HEK293T (cell line): ENCODE measurements around the gene SERPINA12.

Source experiments
- ELF4 ChIP-seq: fragments of 450-650 bp; IDR thresholded peaks from 2 replicates; pipeline ENCODE4 v1.6.1; 2017; ENCODE audit warnings: antibody characterized with exemption
- FOXM1 ChIP-seq: fragments of 450-650 bp; IDR thresholded peaks from 2 replicates; pipeline ENCODE4 v1.6.1; 2017; ENCODE audit warnings: mild to moderate bottlenecking, borderline replicate concordance
- HDGF ChIP-seq: fragments of 450-650 bp; IDR thresholded peaks from 2 replicates; pipeline ENCODE4 v1.6.1; 2017; ENCODE audit warnings: antibody characterized with exemption, borderline replicate concordance

GRCh38 chr14:94514351-94514750, 5.1 kb upstream of the SERPINA12 start:
- TF ChIP-seq HDGF, result no peak
- TF ChIP-seq FOXM1, result no peak
- no peak for TF ChIP-seq ELF4
